PC-3 (cell line): ENCODE results near the gene ECE1.

Source experiments
- EZH2 ChIP-seq: fragments of 300-600 bp; sonication (generic); IDR thresholded peaks from one replicate; pipeline ENCODE4 v1.6.1; 2017; ENCODE audit warnings: antibody characterized with exemption, mild to moderate bottlenecking, low read length; ENCODE audit not compliant: unreplicated experiment
- EZH2phosphoT487 ChIP-seq: fragments of 300-600 bp; sonication (generic); IDR thresholded peaks from 2 replicates; pipeline ENCODE4 v1.6.1; 2018; ENCODE audit warnings: mild to moderate bottlenecking, antibody characterized with exemption, low read length, borderline replicate concordance
- TF ChIP-seq, protein P1 (sequence below): fragments of 300-600 bp; sonication (generic); conservative IDR thresholded peaks from 2 replicates; pipeline ENCODE4 v1.5.1; 2017; ENCODE audit warnings: antibody characterized with exemption, low read depth, mild to moderate bottlenecking, low read length

DNA sequence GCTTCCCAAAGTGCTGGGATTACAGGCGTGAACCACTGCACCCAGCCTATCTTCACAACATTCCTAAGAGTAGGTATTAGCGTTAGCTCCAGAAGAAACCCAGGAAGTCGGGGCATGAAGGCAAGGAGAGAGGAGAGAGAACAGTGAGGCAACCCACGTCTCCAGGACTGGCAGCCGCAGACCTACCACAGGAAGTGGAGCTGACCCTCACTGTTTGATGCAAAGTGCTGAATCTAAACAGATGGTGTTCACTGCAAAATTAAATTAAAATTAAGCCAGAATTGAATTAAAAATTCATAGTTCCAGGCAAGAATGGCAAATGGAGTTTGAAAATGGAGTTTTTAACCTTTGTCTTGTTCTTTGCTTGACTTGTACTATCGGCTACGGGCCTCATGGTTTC, 6.7 kb downstream of the ECE1 start:
- TF ChIP-seq, protein P1, sequence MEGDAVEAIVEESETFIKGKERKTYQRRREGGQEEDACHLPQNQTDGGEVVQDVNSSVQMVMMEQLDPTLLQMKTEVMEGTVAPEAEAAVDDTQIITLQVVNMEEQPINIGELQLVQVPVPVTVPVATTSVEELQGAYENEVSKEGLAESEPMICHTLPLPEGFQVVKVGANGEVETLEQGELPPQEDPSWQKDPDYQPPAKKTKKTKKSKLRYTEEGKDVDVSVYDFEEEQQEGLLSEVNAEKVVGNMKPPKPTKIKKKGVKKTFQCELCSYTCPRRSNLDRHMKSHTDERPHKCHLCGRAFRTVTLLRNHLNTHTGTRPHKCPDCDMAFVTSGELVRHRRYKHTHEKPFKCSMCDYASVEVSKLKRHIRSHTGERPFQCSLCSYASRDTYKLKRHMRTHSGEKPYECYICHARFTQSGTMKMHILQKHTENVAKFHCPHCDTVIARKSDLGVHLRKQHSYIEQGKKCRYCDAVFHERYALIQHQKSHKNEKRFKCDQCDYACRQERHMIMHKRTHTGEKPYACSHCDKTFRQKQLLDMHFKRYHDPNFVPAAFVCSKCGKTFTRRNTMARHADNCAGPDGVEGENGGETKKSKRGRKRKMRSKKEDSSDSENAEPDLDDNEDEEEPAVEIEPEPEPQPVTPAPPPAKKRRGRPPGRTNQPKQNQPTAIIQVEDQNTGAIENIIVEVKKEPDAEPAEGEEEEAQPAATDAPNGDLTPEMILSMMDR = no peak
- TF ChIP-seq EZH2phosphoT487 (no peak), EZH2 (no peak)
